Activated T-helper 2 cell treated with anti-CD3 and anti-CD28 coated beads, Interferon-gamma antibody, Interleukin-2, Interleukin-4, amounts not matched to agents 10 μg/mL and 5 μg/mL and 100 μg/mL, durations not matched to agents 14 hours and 24 hours and 36 hours (primary cell): ENCODE data around the gene ELOVL6. TPM values are rescaled to one million over a fixed set of nuclear protein-coding genes. Genes with fewer than 3 reads are reported as not detected.

Experiments used
- DNase-seq: peaks from one replicate; pipeline ENCODE4 v3.0.0; 2021; ENCODE audit warnings: low spot score
- H3K27ac Mint-ChIP-seq: one replicate; pipeline ENCODE4 v1.8.0; 2021; ENCODE audit warnings: mixed read lengths
- H3K27me3 Mint-ChIP-seq: one replicate; pipeline ENCODE4 v1.8.0; 2021; ENCODE audit warnings: low read depth, mixed read lengths
- H3K36me3 Mint-ChIP-seq: one replicate; pipeline ENCODE4 v1.8.0; 2021; ENCODE audit warnings: low read depth, mixed read lengths
- H3K4me1 Mint-ChIP-seq: one replicate; pipeline ENCODE4 v1.8.0; 2021; ENCODE audit warnings: low read depth, mixed read lengths
- H3K4me3 Mint-ChIP-seq: one replicate; pipeline ENCODE4 v1.8.0; 2021; ENCODE audit warnings: low read depth, mild to moderate bottlenecking, moderate library complexity, mixed read lengths
- H3K9me3 Mint-ChIP-seq: one replicate; pipeline ENCODE4 v1.8.0; 2021; ENCODE audit warnings: mixed read lengths
- intact Hi-C: fragments of 100-400 bp; cut with micrococcal nuclease; formaldehyde crosslinking; loops from one replicate; pipeline ENCODE4 v1.15.1; 2023
- total RNA-seq: library from RNA; stranded (reverse); gene quantifications from 2 replicates; pipeline ENCODE4 v1.2.3, GENCODE V29; 2022

ELOVL6 gene
- total RNA-seq, 1 donor from 2014 or later: 15.0 TPM

- no peak for DNase-seq
- Mint-ChIP-seq H3K4me3 (no peak overlapping the region), H3K36me3 (peaks cover 21% of the 10 kb centered on the region), H3K9me3 (no peaks in the 10 kb centered on the region), H3K4me1 (no peaks in the 10 kb centered on the region), H3K27ac (no peak overlapping the region), H3K27me3 (no peaks in the 10 kb centered on the region)
- intact Hi-C loops: no loop called here
Observed at GRCh38 chr4:110142461-110142860, 56.0 kb downstream of the ELOVL6 start.

- Mint-ChIP-seq H3K36me3 (peaks cover 7% of the 10 kb centered on the region), H3K9me3 (no peaks in the 10 kb centered on the region), H3K27me3 (no peaks in the 10 kb centered on the region), H3K4me1 (no peaks in the 10 kb centered on the region), H3K4me3 (no peak overlapping the region), H3K27ac (no peak overlapping the region)
- no peak for DNase-seq
- intact Hi-C loops: no loop called here
Observed at GRCh38 chr4:110139815-110140214, 58.6 kb downstream of the ELOVL6 start.

GRCh38 chr4:110139111-110139510 is 59.3 kb downstream of the ELOVL6 start:
- H3K4me1 Mint-ChIP-seq: peaks cover 1% of the 10 kb centered on the region
- DNase-seq: no peak
- H3K27ac Mint-ChIP-seq: no peak overlapping the region
- intact Hi-C loops: no loop called here
- no peaks in the 10 kb centered on the region for H3K9me3 Mint-ChIP-seq
- H3K4me3 Mint-ChIP-seq: no peak overlapping the region
- H3K27me3 Mint-ChIP-seq: no peaks in the 10 kb centered on the region
- H3K36me3 Mint-ChIP-seq: peaks cover 11% of the 10 kb centered on the region

- H3K4me3 Mint-ChIP-seq: no peak overlapping the region
- H3K9me3 Mint-ChIP-seq: no peaks in the 10 kb centered on the region
- peaks cover 1% of the 10 kb centered on the region for H3K4me1 Mint-ChIP-seq
- H3K27me3 Mint-ChIP-seq: no peaks in the 10 kb centered on the region
- DNase-seq: no peak
- intact Hi-C loops: no loop called here
- no peak overlapping the region for H3K27ac Mint-ChIP-seq
- peaks cover 11% of the 10 kb centered on the region for H3K36me3 Mint-ChIP-seq
Observed at GRCh38 chr4:110138551-110138950, 59.9 kb downstream of the ELOVL6 start.

GRCh38 chr4:110137829-110138228 is 60.6 kb downstream of the ELOVL6 start:
- no peaks in the 10 kb centered on the region for H3K9me3 Mint-ChIP-seq
- no peak overlapping the region for H3K27ac Mint-ChIP-seq

GRCh38 chr4:110135523-110135922 is 62.9 kb downstream of the ELOVL6 start:
- Mint-ChIP-seq H3K4me3 (no peak overlapping the region), H3K4me1 (peaks cover 18% of the 10 kb centered on the region), H3K27me3 (no peaks in the 10 kb centered on the region), H3K27ac (no peak overlapping the region), H3K36me3 (peaks cover 19% of the 10 kb centered on the region), H3K9me3 (no peaks in the 10 kb centered on the region)
- no peak for DNase-seq
- intact Hi-C loops: no loop called here

More at GRCh38 chr4:110137829-110138228, 60.6 kb downstream of the ELOVL6 start:
- H3K4me1 Mint-ChIP-seq: peaks cover 7% of the 10 kb centered on the region
- H3K36me3 Mint-ChIP-seq: peaks cover 14% of the 10 kb centered on the region
- no peaks in the 10 kb centered on the region for H3K27me3 Mint-ChIP-seq
- no peak overlapping the region for H3K4me3 Mint-ChIP-seq
- intact Hi-C loops: no loop called here
- DNase-seq: no peak

- Mint-ChIP-seq H3K4me1 (peaks cover 18% of the 10 kb centered on the region), H3K36me3 (peaks cover 19% of the 10 kb centered on the region), H3K27me3 (no peaks in the 10 kb centered on the region), H3K27ac (no peak overlapping the region), H3K4me3 (no peak overlapping the region), H3K9me3 (no peaks in the 10 kb centered on the region)
- intact Hi-C loops: no loop called here
- no peak for DNase-seq
Observed at GRCh38 chr4:110135076-110135475, 63.3 kb downstream of the ELOVL6 start.

- Mint-ChIP-seq H3K36me3 (peaks cover 19% of the 10 kb centered on the region), H3K27ac (no peak overlapping the region), H3K4me3 (no peak overlapping the region), H3K9me3 (no peaks in the 10 kb centered on the region), H3K4me1 (peaks cover 21% of the 10 kb centered on the region), H3K27me3 (no peaks in the 10 kb centered on the region)
- intact Hi-C loops: no loop called here
- DNase-seq: no peak
Observed at GRCh38 chr4:110134269-110134869, 64.0 kb downstream of the ELOVL6 start.

- no peak overlapping the region for H3K27ac Mint-ChIP-seq
- no peak for DNase-seq
- H3K4me1 Mint-ChIP-seq: peaks cover 32% of the 10 kb centered on the region
- H3K36me3 Mint-ChIP-seq: peaks cover 19% of the 10 kb centered on the region
- intact Hi-C loops: no loop called here
- no peaks in the 10 kb centered on the region for H3K27me3 Mint-ChIP-seq
- no peak overlapping the region for H3K4me3 Mint-ChIP-seq
- no peaks in the 10 kb centered on the region for H3K9me3 Mint-ChIP-seq
Observed at GRCh38 chr4:110132816-110133719, 65.3 kb downstream of the ELOVL6 start.

- H3K27me3 Mint-ChIP-seq: no peaks in the 10 kb centered on the region
- H3K9me3 Mint-ChIP-seq: no peaks in the 10 kb centered on the region
- H3K27ac Mint-ChIP-seq: no peak overlapping the region
- H3K4me1 Mint-ChIP-seq: peaks cover 34% of the 10 kb centered on the region
- no peak for DNase-seq
- H3K36me3 Mint-ChIP-seq: peaks cover 19% of the 10 kb centered on the region
- intact Hi-C loops: no loop called here
- no peak overlapping the region for H3K4me3 Mint-ChIP-seq
Observed at GRCh38 chr4:110131916-110132315, 66.5 kb downstream of the ELOVL6 start.

- Mint-ChIP-seq H3K4me3 (no peak overlapping the region), H3K27me3 (no peaks in the 10 kb centered on the region), H3K4me1 (peaks cover 34% of the 10 kb centered on the region), H3K27ac (no peak overlapping the region), H3K36me3 (peaks cover 24% of the 10 kb centered on the region), H3K9me3 (no peaks in the 10 kb centered on the region)
- intact Hi-C loops: no loop called here
- DNase-seq: no peak
Observed at GRCh38 chr4:110130576-110131358, 67.6 kb downstream of the ELOVL6 start.

- Mint-ChIP-seq H3K36me3 (peaks cover 24% of the 10 kb centered on the region), H3K27me3 (no peaks in the 10 kb centered on the region), H3K9me3 (no peaks in the 10 kb centered on the region), H3K4me3 (no peak overlapping the region), H3K4me1 (peaks cover 34% of the 10 kb centered on the region), H3K27ac (peak overlapping the region; percentile 19)
- intact Hi-C loops: loop anchor here (2.0 to 10.0 kb wide), 2 partner anchors 67 to 75 kb away; no protein-coding TSS in a partner anchor
- DNase-seq: no peak
Observed at GRCh38 chr4:110129544-110129943, 68.9 kb downstream of the ELOVL6 start.
